SKM-1 (cell line): Measurements from ENCODE around the gene DCDC2B.
A peak's percentile ranks its signal among the peaks of the same experiment; 100 is the strongest.

ENCODE experiments used
- DNase-seq: peaks from one replicate; lab custom pipeline; 2025; ENCODE audit not compliant: unreplicated experiment; lab: John Stamatoyannopoulos, UW

DCDC2B gene

GRCh38 chr1:32195972-32196823 lies 12.7 kb upstream of the DCDC2B start:
- DNase-seq, result no peak

DNA sequence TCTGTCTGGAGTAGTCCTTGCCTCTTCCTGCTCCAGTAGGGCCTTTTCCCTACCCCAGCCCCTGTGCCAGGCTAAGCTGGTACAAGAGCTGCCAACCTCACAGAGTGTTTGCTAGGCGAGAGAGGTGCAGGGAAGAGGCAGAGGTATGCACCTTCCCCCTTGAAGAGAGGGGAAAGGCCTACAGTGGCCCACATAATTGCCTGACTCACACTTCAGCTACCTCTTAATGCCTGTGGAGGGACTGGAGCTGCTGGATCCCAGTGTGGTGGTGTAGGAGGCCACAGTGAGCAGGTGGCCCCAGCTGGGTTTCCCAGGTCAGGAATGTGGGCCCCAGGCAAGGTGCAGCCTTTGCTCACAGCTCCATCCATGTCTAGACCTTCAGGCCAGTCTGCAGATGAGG lies 11.8 kb upstream of the DCDC2B start:
- DNase-seq, result no peak

GRCh38 chr1:32197837-32198236 lies 11.1 kb upstream of the DCDC2B start:
- DNase-seq, result no peak

- no peak for DNase-seq
Observed at GRCh38 chr1:32198237-32199042, 10.4 kb upstream of the DCDC2B start.

DNA sequence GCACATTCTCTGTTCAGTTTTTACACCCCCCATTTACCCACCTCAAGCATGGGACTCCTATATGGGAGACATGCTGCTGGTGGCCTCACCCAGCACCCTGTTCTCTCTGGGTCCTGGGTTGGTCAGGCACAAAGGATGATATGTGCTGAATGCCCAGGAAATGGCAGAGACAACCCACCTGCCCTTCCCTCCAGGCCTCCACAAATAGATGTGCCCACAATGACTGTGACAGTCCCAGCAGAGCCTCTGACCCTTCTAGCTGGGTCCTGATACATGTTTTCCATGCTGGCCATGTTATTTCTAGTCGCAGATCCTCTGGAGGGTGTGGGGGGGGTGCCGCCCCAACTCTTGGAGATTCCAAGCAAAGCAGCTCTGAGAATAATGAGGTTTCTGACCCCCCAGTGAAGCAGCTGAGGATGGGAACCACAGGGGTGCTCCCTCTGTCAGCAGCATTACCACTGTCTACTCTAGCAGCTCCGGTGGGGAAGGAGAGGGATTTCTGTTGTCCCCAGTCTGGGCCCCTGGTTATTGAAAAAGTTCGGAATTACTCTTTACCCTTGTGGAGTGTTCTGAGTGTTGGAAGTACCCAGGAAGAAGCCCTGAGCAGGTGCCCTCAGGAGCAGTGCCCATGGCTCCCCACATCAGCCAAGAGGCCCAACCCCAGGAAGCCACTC lies 9.7 kb upstream of the DCDC2B start:
- DNase-seq, result no peak

- DNase-seq, result no peak
Observed at GRCh38 chr1:32199717-32200072, 9.2 kb upstream of the DCDC2B start.

DNA sequence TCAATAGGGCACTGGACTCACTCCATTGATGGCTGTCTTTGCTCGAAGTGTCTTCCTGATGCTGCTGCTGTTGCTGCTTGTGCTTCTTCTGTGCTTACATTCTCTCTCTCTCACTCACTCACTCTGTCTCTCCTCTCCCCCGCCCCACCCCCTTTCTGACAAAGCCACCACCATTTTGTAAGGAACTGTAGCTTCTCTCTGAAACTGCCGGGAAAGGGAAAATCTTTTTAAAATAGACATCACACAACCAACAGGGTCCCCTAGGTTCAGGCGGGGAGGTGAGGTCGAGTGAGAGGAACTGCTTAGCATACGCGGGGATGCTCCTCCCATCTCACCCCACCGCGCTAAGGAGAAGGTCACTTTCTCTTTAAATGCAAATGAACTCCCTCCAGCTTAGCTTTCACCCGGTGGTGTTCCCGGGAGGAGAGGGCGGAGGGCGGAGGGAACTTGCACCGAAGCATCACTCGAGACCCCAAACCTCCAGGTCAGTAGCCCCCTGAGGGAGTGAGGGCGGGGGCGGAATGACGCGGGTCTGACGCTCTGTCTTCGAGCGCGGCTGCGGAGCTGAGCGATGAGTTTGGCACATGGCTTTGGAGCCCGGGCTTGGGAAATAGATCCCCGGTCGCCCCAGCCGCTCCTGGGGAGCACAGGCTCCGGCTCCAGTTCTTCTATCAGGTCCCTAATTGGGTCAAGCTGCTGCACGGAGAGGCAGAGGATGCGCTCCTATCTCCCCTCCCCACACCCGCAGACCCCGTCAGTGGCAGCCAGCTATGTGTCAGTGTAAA lies 8.5 kb upstream of the DCDC2B start, which contains the start of gene CCDC28B:
Gene CCDC28B, plus strand, starts transcription at position 370 of the 785 bp plus-strand sequence. CDS start 1,341 bp downstream, outside the sequence.
- DNase-seq, result no peak

DNA sequence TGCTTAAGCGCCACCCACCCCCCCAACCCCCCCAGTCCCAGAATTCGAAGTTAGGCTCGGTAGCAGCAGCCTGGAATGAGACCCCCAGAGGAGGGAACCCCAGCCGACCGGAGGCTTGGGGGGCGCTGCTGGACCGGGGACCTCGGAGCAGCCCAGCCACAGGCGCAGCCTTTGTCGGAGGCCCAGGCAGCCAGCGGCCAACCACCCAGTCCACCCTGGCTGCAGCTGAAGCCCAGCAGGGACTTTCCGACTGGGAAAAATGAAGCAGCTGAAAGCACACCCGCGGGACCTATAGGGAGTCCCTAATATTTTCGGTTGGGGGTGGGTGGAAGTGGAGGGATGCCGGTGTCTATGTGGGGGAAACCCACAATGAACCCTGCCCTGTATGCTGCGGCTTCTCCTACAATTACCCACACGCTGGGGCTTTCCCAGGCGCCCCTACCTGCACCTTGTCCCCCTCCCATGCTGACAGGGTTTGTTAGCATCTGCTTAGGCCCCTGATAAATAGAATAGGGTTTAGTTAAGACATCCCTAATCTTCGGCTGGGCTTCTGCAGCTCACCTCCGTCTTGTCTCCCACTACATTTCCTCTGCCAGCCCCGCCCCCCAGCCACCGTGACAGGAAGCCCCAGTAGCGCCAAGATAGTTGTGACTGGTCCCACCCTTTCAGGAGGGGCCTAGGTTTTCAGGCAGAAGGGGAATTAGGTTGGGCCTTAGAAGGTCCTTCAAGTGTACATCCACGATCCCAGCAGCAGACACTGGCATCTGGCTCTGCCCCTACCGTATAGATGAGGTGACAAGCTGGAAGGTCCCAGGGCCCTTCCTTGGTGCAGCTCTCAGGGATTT lies 7.7 kb upstream of the DCDC2B start:
- DNase-seq, result no peak

DNA sequence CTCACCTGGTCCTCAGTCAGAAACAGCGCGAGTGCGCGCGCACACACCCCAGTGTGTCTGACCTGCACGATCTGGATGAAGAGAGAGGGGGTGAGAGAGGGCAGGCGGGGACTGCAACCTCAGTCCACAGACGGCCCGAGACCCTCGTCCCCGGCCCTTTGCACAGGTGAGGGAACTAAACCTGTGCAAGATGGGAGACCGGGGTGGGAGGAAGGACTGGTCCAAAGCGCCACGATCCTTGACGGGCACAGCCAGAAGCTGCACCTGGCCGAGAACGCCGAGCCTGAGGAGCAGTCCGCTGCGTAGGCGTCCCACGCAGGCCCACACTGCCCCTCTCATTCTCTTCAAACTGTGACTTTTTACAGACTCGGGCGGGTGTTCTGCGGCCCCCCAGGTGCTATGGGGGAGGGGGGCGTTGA lies 3.9 kb upstream of the DCDC2B start:
- DNase-seq, result no peak

GRCh38 chr1:32205401-32206370 lies 3.2 kb upstream of the DCDC2B start, which contains the start of gene IQCC:
Gene IQCC, plus strand, starts transcription at chr1:32205671. Its CDS starts 11 bp downstream, at chr1:32205682.
- DNase-seq, result peak; percentile 52

DNA sequence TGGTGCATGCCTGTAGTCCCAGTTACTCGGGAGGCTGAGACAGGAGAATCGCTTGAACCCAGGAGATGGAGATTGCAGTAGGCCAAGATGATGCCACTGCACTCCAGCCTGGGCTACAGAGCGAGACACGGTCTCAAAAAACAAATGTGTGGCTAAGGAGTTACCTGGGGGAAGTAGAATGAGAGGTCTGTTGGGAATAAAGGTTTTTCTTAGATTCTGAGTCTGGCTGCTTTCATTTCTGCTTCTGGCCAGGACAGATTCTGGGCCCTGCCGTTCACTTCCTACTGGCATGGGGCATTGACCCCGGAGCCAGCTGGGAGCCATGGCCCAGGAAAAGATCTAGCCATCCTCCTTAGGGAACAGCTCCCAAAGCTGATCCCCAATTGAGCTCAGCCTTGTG lies 420 bp upstream of the DCDC2B start:
- DNase-seq, result no peak

- DNase-seq, result peak; percentile 68
Observed at GRCh38 chr1:32215629-32216480, 7.0 kb downstream of the DCDC2B start.

DNA sequence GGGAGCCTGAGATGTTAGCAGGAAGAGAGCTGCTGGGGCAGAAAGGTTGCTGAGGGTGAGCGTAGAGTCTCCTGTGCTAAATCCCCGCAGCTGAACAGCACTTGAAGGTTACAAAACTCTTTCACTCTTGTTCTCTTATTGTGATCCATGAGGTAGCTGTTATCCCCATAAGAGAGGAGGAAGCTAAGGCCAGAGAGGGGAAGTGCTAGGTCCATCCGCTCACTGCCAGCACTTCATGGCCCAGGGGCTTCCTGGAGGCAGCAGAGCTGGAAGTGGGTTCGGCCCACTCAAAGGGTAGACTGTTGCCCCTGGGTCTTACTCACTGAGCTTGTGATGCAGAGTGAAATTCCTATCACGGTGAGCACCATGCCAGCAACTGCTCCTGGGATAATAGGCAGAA lies 7.7 kb downstream of the DCDC2B start:
- DNase-seq, result no peak

DNA sequence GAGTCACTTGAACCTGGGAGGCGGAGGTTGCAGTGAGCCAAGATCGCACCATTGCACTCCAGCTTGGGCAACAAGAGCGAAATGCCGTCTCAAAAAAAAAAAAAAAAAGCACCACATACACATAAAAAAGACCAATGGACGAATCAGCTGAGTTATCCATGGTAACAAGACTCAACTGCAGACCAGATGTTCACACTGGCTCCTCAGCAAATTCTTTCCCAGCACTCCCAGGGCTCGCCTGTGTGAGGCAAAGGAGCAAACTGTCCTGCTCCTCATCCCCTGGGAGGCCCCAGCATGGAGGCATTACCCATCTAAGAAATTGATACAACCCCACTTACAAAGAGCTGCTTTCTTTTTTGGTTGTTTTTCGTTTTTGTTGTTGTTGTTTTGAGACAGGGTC lies 10.1 kb downstream of the DCDC2B start:
- no peak for DNase-seq

DNA sequence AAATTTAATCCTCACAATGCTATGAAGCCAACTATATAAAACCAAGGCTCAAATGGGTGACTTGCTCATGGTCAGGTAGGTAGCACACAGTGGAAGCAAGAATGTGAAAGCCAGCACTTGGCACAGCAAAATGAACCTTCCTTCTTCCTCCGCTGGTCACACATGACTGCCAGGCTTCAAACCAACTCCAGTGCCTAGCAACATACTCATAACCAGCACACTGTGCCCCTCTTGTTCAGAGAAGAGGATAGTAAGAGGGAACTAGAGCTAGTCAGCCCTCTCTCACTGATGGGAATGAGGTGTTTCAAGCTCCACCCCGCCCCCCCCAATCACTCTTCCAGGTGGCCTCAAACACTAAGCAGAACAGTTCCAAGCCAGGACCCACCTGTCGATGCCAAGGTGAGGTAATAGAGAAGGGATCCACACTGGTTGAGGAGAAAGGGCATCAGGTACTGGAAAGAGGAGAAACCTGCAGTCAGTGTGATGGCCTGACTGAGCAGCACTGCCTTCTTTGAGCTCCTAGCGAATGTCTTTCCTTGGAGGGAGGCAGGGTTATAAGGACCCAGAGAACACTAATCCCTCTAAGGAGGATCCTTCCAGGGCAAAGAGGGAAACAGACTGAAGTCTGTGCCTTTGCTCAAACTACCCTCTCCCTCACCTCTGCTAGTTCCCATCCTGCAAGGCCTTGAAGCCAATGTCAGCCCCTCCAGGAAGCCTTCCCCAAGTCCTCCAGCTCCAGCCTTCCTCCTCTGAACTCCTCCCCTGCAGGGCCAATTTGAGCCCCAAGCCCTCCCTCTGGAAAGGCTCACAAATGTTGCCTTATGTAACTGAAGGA lies 12.1 kb downstream of the DCDC2B start:
- no peak for DNase-seq

DNA sequence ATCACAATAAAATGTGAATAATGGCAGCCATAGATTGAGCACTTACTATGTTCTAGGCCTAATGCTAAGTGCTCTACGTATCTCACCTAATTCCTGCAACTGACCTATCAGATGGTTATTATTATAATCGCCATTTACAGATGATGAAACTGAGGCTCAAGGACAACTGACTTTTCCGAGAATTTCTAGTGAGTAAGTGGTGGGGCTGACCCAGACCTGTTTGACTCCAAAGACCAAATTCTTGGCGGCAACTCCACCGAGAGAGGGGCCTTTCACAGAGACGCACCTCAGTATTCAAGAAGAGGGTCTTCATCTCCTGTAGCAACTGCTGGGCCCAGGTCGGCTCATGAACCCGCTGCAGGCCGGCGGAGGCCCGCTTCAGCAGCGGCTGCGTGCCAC lies 12.7 kb downstream of the DCDC2B start:
- DNase-seq, result no peak
